Neural crest cell (in vitro differentiated cells): ENCODE results near the gene LAGE3. TPM values are rescaled to one million over a fixed set of nuclear protein-coding genes. Genes with fewer than 3 reads are reported as not detected.

ENCODE experiments used
- DNase-seq: peaks from one replicate; pipeline ENCODE4 v3.0.0; 2021; ENCODE audit warnings: low read depth, mixed read lengths, low spot score
- H3K27ac Mint-ChIP-seq: one replicate; pipeline ENCODE4 v1.8.0; 2021; ENCODE audit warnings: mild to moderate bottlenecking, mixed read lengths; ENCODE audit not compliant: unreplicated experiment
- H3K27me3 Mint-ChIP-seq: 2 replicates; pipeline ENCODE4 v1.8.0; 2021; ENCODE audit warnings: low read depth, mild to moderate bottlenecking, mixed read lengths
- H3K36me3 Mint-ChIP-seq: 2 replicates; pipeline ENCODE4 v1.8.0; 2021; ENCODE audit warnings: low read depth, mild to moderate bottlenecking, mixed read lengths
- H3K4me1 Mint-ChIP-seq: 2 replicates; pipeline ENCODE4 v1.8.0; 2021; ENCODE audit warnings: mixed read lengths
- H3K4me3 Mint-ChIP-seq: one replicate; pipeline ENCODE4 v1.8.0; 2021; ENCODE audit warnings: mild to moderate bottlenecking, mixed read lengths
- H3K9me3 Mint-ChIP-seq: 2 replicates; pipeline ENCODE4 v1.8.0; 2021; ENCODE audit warnings: mixed read lengths
- total RNA-seq: library from RNA; stranded (reverse); gene quantifications from 2 replicates; pipeline ENCODE4 v1.2.1, GENCODE V29; 2021
- TF ChIP-seq, protein P1 (sequence below): fragments of 200-600 bp; sonication (generic); conservative IDR thresholded peaks from 2 replicates; pipeline ENCODE4 v1.5.0; 2021; ENCODE audit warnings: antibody characterized with exemption, mild to moderate bottlenecking

Gene LAGE3
- total RNA-seq, 1 donor from 2014 or later, result 22.6 TPM

DNA sequence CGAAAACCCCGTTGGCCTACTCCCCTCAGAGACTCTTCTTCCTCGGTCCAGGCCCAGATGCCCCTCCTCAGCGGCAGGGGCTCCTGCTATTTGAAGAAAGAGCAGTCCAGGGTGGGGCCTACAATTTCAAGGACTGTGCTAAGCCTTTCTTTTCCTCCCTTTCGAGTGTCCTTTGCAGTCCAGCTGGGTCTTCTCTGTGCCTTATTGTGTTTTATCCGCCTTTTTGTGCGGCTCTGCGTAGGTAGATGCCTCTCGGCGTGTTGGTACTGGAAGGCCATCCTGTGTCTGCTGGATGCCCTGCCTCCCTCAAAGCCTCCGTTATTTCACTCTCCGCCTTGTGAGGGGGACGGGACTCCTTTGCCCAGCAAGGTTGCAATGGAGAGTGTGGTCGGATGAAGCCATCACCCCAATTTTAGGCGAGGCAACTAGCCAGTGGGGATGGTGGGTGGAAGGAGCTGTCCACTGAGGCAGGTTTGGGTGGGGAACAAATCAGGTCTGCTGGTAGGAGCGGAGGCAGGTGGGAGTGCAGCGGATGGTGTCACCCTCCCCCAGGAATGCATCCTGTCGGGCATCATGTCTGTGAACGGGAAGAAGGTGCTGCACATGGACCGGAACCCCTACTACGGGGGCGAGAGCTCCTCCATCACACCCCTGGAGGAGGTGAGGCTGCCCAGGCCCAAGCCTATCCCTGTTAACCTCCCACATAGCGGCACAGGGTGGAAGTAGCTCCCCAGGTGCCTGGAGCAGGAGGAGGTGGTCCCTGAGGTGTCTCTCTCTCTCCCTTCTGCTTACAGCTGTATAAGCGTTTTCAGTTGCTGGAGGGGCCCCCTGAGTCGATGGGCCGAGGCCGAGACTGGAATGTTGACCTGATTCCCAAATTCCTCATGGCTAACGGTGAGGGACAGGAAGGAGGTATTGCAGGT, 40.8 kb downstream of the LAGE3 start:
- H3K9me3 Mint-ChIP-seq, result no peaks in the 10 kb centered on the region
- H3K27me3 Mint-ChIP-seq, result no peaks in the 10 kb centered on the region
- peaks cover 15% of the 10 kb centered on the region for H3K4me1 Mint-ChIP-seq
- no peak for DNase-seq
- TF ChIP-seq, protein P1, sequence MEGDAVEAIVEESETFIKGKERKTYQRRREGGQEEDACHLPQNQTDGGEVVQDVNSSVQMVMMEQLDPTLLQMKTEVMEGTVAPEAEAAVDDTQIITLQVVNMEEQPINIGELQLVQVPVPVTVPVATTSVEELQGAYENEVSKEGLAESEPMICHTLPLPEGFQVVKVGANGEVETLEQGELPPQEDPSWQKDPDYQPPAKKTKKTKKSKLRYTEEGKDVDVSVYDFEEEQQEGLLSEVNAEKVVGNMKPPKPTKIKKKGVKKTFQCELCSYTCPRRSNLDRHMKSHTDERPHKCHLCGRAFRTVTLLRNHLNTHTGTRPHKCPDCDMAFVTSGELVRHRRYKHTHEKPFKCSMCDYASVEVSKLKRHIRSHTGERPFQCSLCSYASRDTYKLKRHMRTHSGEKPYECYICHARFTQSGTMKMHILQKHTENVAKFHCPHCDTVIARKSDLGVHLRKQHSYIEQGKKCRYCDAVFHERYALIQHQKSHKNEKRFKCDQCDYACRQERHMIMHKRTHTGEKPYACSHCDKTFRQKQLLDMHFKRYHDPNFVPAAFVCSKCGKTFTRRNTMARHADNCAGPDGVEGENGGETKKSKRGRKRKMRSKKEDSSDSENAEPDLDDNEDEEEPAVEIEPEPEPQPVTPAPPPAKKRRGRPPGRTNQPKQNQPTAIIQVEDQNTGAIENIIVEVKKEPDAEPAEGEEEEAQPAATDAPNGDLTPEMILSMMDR, result no peak
- peaks cover 7% of the 10 kb centered on the region for H3K36me3 Mint-ChIP-seq
- H3K27ac Mint-ChIP-seq, result peak overlapping the region; percentile 92
- peak overlapping the region; percentile 95 for H3K4me3 Mint-ChIP-seq

DNA sequence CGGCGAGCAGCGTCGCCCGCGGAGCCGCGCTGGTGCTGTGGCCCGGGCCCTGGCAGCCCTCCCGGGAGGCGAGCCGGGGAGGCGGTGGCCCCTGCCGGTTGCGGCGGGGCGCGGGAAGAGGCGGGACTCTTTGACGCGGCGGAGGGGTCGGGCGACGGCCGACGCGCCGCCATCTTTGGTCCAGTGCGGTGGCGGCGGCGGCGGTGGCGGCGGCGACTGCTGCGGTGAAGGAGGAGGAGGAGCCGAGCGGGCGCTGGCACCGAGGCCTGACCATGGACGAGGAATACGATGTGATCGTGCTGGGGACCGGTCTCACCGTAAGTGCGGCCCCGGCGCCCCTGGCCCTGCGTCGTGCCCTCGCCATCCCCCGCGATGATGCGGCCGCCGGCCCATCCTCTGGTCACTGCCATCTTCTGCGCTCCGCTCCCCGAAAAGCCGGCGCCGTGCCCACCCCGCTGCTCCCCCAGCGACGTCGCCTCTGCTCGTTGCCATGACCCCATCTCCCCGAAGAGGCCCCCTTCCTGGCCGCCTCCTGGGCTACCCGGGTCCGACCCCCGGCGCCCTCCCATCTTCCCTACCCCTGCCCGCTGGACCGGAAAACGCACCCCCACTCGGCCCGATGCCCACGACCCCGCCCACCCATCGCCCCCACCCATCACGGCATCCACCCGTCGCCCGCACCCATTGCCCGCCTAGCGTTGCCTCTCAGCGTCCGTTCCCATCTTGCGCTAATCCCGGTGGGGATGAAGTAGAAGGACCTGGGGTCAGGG, 41.9 kb downstream of the LAGE3 start, which contains the start of gene GDI1:
TSS of gene GDI1 (plus strand) at position 172 of the 770 bp plus-strand sequence. CDS start at position 273, 101 bp downstream.
- H3K27me3 Mint-ChIP-seq, result no peaks in the 10 kb centered on the region
- H3K9me3 Mint-ChIP-seq, result no peaks in the 10 kb centered on the region
- peaks cover 13% of the 10 kb centered on the region for H3K4me1 Mint-ChIP-seq
- TF ChIP-seq, protein P1, result no peak
- H3K27ac Mint-ChIP-seq, result peak within 1 kb of the TSS; percentile 92
- peak within 1 kb of the TSS; percentile 95 for H3K4me3 Mint-ChIP-seq
- H3K36me3 Mint-ChIP-seq, result peaks cover 8% of the 10 kb centered on the region
- DNase-seq, result peak; percentile 45

DNA sequence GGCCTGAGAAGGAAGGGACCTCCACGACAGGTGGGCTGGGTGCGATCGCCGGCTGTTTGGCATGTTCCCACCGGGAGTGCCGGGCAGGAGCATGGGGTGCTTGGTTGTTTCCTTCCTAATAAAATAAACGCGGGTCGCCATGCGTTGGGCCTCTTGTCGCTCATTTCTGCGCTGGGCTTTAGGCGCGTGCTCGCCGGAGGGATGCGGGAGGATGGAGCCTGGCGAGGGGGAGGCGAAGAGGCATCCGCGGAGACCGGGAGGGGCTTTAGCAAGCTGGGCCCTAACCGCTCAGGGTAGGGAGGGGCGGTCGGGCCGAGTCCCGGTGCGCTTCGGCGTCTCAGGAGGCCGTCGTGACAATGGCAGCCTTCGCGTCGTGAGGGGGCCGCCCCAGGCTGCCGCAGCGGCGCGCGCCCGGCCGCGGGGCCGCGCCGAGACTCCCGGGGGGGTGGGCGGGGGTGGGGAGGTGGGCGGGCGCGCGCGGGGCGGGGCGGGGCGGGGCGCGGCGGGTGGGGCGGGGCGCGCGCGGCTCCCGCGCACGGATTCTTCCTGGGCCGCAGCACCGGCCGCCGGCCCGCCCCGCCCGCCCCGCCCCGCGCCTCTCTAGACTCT, 42.6 kb downstream of the LAGE3 start:
- TF ChIP-seq, protein P1, result no peak
- no peak for DNase-seq
- Mint-ChIP-seq H3K36me3 (peaks cover 8% of the 10 kb centered on the region), H3K27me3 (no peaks in the 10 kb centered on the region), H3K4me3 (peak overlapping the region; percentile 86), H3K4me1 (peaks cover 13% of the 10 kb centered on the region), H3K27ac (peak overlapping the region; percentile 91), H3K9me3 (no peaks in the 10 kb centered on the region)

DNA sequence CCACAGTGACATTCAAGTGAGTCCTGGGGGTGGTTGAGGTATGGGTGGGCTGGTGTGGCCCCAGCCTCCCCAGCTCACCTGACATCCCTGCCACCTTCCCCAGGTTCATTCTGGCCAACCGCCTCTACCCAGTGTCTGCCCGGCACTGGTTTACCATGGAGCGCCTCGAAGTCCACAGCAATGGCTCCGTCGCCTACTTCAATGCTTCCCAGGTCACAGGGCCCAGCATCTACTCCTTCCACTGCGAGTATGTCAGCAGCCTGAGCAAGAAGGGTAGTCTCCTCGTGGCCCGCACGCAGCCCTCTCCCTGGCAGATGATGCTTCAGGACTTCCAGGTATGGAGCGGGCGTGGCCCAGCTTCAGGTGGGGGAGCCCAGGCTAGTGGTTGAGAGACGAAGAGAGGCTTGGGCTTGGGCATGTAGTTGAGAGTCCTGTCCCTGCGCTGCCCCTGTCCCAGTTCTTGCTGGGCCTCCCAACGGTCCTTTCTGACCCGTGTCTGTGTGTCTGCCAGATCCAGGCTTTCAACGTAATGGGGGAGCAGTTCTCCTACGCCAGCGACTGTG, 43.8 kb downstream of the LAGE3 start:
- TF ChIP-seq, protein P1, result no peak
- no peak for DNase-seq
- peaks cover 20% of the 10 kb centered on the region for H3K4me1 Mint-ChIP-seq
- H3K27me3 Mint-ChIP-seq, result no peaks in the 10 kb centered on the region
- no peak overlapping the region for H3K27ac Mint-ChIP-seq
- peaks cover 13% of the 10 kb centered on the region for H3K36me3 Mint-ChIP-seq
- no peaks in the 10 kb centered on the region for H3K9me3 Mint-ChIP-seq
- peak overlapping the region; percentile 86 for H3K4me3 Mint-ChIP-seq
